ENCODE results near the gene ADAMTS10. TPM values are rescaled to one million over a fixed set of nuclear protein-coding genes. Genes with fewer than 3 reads are reported as not detected.

The ADAMTS10 gene
- total and polyA plus RNA-seq, 2 of the 8 experiments (the other 6 are each of a cell fraction or from before 2014, with no cell fraction given), result 6.9 to 17.4 TPM

DNA sequence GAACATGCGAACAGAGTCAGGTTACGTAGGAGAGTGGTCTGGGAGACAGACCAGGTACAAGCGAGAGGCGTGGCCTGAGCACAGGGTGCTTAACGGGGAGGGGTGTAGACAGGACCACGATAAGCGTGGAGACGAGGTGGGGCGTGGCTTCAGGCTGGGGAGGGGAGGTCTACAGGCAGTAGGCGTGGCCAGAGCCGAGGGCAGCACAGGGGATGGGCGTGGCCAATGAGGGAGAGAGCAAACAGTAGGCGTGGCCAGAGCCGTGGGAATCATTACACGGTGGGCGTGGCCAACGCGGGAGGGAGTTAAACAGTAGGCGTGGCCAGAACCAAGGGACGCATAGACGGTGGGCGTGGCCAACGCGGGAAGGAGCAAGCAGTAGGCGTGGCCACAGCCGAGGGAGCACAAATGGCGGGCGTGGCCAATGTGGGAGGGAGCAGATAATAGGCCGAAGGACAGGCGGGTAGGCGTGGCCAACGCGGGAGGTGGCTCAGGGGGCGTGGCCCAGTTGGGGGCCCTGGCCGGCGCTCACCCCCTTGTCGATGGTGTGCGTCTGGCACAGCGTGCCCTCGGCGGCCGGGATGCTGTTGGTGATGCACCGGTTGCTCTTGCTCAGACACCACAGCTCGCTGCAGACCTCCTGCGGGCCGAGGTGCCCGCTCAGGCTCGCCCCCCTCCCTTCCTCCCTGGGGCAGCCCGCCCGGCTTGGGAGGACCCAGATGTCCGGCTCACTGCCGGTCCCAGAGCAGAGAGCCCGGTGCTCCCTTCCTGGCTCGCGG, 18.1 kb downstream of the ADAMTS10 start (continued):
- TF ChIP-seq, protein P1, sequence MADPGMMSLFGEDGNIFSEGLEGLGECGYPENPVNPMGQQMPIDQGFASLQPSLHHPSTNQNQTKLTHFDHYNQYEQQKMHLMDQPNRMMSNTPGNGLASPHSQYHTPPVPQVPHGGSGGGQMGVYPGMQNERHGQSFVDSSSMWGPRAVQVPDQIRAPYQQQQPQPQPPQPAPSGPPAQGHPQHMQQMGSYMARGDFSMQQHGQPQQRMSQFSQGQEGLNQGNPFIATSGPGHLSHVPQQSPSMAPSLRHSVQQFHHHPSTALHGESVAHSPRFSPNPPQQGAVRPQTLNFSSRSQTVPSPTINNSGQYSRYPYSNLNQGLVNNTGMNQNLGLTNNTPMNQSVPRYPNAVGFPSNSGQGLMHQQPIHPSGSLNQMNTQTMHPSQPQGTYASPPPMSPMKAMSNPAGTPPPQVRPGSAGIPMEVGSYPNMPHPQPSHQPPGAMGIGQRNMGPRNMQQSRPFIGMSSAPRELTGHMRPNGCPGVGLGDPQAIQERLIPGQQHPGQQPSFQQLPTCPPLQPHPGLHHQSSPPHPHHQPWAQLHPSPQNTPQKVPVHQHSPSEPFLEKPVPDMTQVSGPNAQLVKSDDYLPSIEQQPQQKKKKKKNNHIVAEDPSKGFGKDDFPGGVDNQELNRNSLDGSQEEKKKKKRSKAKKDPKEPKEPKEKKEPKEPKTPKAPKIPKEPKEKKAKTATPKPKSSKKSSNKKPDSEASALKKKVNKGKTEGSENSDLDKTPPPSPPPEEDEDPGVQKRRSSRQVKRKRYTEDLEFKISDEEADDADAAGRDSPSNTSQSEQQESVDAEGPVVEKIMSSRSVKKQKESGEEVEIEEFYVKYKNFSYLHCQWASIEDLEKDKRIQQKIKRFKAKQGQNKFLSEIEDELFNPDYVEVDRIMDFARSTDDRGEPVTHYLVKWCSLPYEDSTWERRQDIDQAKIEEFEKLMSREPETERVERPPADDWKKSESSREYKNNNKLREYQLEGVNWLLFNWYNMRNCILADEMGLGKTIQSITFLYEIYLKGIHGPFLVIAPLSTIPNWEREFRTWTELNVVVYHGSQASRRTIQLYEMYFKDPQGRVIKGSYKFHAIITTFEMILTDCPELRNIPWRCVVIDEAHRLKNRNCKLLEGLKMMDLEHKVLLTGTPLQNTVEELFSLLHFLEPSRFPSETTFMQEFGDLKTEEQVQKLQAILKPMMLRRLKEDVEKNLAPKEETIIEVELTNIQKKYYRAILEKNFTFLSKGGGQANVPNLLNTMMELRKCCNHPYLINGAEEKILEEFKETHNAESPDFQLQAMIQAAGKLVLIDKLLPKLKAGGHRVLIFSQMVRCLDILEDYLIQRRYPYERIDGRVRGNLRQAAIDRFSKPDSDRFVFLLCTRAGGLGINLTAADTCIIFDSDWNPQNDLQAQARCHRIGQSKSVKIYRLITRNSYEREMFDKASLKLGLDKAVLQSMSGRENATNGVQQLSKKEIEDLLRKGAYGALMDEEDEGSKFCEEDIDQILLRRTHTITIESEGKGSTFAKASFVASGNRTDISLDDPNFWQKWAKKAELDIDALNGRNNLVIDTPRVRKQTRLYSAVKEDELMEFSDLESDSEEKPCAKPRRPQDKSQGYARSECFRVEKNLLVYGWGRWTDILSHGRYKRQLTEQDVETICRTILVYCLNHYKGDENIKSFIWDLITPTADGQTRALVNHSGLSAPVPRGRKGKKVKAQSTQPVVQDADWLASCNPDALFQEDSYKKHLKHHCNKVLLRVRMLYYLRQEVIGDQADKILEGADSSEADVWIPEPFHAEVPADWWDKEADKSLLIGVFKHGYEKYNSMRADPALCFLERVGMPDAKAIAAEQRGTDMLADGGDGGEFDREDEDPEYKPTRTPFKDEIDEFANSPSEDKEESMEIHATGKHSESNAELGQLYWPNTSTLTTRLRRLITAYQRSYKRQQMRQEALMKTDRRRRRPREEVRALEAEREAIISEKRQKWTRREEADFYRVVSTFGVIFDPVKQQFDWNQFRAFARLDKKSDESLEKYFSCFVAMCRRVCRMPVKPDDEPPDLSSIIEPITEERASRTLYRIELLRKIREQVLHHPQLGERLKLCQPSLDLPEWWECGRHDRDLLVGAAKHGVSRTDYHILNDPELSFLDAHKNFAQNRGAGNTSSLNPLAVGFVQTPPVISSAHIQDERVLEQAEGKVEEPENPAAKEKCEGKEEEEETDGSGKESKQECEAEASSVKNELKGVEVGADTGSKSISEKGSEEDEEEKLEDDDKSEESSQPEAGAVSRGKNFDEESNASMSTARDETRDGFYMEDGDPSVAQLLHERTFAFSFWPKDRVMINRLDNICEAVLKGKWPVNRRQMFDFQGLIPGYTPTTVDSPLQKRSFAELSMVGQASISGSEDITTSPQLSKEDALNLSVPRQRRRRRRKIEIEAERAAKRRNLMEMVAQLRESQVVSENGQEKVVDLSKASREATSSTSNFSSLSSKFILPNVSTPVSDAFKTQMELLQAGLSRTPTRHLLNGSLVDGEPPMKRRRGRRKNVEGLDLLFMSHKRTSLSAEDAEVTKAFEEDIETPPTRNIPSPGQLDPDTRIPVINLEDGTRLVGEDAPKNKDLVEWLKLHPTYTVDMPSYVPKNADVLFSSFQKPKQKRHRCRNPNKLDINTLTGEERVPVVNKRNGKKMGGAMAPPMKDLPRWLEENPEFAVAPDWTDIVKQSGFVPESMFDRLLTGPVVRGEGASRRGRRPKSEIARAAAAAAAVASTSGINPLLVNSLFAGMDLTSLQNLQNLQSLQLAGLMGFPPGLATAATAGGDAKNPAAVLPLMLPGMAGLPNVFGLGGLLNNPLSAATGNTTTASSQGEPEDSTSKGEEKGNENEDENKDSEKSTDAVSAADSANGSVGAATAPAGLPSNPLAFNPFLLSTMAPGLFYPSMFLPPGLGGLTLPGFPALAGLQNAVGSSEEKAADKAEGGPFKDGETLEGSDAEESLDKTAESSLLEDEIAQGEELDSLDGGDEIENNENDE (IDR thresholded peaks at IDR 0.05; ENCODE audit: insufficient replicate concordance, low read length), result no peak
- no peak for TF ChIP-seq BCL11A (IDR thresholded peaks at IDR 0.05; ENCODE audit: low read depth in 2 of 2, low read length in 2 of 2)
- TF ChIP-seq SP1 (IDR thresholded peaks at IDR 0.05; ENCODE audit: low read depth, low read length), result peak; percentile 75
- TF ChIP-seq SAP30 (IDR thresholded peaks at IDR 0.05; ENCODE audit: insufficient read depth, insufficient replicate concordance, low read length), result no peak
- TF ChIP-seq EP300 (IDR thresholded peaks at IDR 0.05; ENCODE audit: borderline replicate concordance in 1 of 2, low read depth in 2 of 2, low read length in 2 of 2), result no peak
- TF ChIP-seq CTBP2 (IDR thresholded peaks at IDR 0.05; ENCODE audit: borderline replicate concordance, insufficient read depth, insufficient read length, low read length), result no peak
- TF ChIP-seq GABPA (IDR thresholded peaks at IDR 0.05; ENCODE audit: borderline replicate concordance, insufficient read depth, low read length), result no peak
- no peak for TF ChIP-seq FOSL1 (IDR thresholded peaks at IDR 0.05; ENCODE audit: insufficient read depth, low read depth, low read length)
- no peak for TF ChIP-seq ZNF274 (IDR thresholded peaks at IDR 0.05; ENCODE audit: borderline replicate concordance, extremely low read depth, low read length)
